Measurements from ENCODE around the gene ISOC2.
"Not testable (repeated sequence)": the region's sequence is repeated elsewhere in the genome, so short reads cannot be mapped to it uniquely, and the experiment has no call there.

GRCh38 chr19:55421281-55421680, 40.2 kb downstream of the ISOC2 start:
- not testable (repeated sequence) for TF ChIP-seq CTCF (IDR thresholded peaks at IDR 0.05; ENCODE audit: extremely low read depth in 1 of 2, insufficient read depth in 1 of 2, low read depth in 1 of 2, low read length in 2 of 2); POLR2A (IDR thresholded peaks at IDR 0.05; ENCODE audit: low read depth, low read length); EZH2 (IDR thresholded peaks at IDR 0.05; ENCODE audit: borderline replicate concordance, low read depth, low read length, severe bottlenecking); POLR2AphosphoS5 (IDR thresholded peaks at IDR 0.05; ENCODE audit: insufficient read depth, low read depth, low read length); FOS (IDR thresholded peaks at IDR 0.05; ENCODE audit: borderline replicate concordance, insufficient read depth, low read length)
